Mucosa of rectum (tissue), 2 donors: ENCODE data around the gene KLHL40.

Source experiments
- H3K27ac ChIP-seq, 2 donors: one replicate each; pipeline ENCODE4 v1.7.0; 2013; ENCODE audit warnings: inconsistent platforms in 2 of 2, low read depth in 2 of 2, low read length in 2 of 2
- H3K27me3 ChIP-seq, 2 donors: one replicate each; pipeline ENCODE4 v1.7.0; 2013; ENCODE audit warnings: low read length in 2 of 2; ENCODE audit not compliant: control insufficient read depth in 2 of 2, insufficient read depth in 2 of 2
- H3K36me3 ChIP-seq, 2 donors: one replicate each; pipeline ENCODE4 v1.7.0; 2013; ENCODE audit warnings: low read length in 2 of 2; ENCODE audit not compliant: control insufficient read depth in 2 of 2, insufficient read depth in 2 of 2
- H3K4me1 ChIP-seq, 2 donors: one replicate each; pipeline ENCODE4 v1.7.0; 2013; ENCODE audit warnings: low read length in 2 of 2, mild to moderate bottlenecking in 1 of 2; ENCODE audit not compliant: control insufficient read depth in 2 of 2, insufficient read depth in 2 of 2
- H3K4me3 ChIP-seq, 2 donors: one replicate each; pipeline ENCODE4 v1.7.0; 2013; ENCODE audit warnings: low read length in 2 of 2
- H3K9ac ChIP-seq, 2 donors: one replicate each; pipeline ENCODE4 v1.7.0; 2013; ENCODE audit warnings: low read length in 2 of 2, low read depth in 1 of 2, mild to moderate bottlenecking in 1 of 2
- H3K9me3 ChIP-seq, 2 donors: one replicate each; pipeline ENCODE4 v1.7.0; 2013; ENCODE audit warnings: low read length in 2 of 2; ENCODE audit not compliant: control insufficient read depth in 2 of 2
- donor health status: healthy.
- donor health status: Normal muscosa, but diverticular disease.

KLHL40 gene

DNA sequence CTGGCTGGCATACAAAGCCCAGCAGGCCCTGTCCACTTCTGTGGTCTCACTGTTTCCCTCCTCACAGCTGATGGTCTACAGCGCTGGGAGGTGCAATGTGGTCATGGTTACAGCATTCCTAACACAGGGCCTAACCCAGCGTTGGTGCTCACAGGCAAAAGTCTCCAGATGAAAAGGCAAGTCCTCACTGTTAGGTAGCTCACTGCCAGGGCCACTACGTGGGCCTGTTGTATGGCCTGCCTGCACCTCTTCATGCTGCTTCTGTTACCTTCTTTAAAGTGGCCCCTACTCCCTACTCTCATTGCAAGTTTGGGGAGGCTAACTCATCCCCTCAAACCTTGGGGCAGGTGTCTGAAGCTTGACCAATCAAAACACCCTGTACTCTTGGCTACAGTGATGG, 56.5 kb downstream of the KLHL40 start:
- Histone ChIP-seq H3K27ac (no peak overlapping the region), H3K4me3 (no peak overlapping the region), H3K36me3 (no peaks in the 10 kb centered on the region), H3K4me1 (peaks cover 6 to 9% of the 10 kb centered on the region in 2 donors), H3K9ac (no peak overlapping the region), H3K27me3 (no peaks in the 10 kb centered on the region), H3K9me3 (no peaks in the 10 kb centered on the region)
